ENCODE results near the gene NEU3.

GRCh38 chr11:74942073-74942759, 46.5 kb upstream of the NEU3 start:
- TF ChIP-seq, protein P1, sequence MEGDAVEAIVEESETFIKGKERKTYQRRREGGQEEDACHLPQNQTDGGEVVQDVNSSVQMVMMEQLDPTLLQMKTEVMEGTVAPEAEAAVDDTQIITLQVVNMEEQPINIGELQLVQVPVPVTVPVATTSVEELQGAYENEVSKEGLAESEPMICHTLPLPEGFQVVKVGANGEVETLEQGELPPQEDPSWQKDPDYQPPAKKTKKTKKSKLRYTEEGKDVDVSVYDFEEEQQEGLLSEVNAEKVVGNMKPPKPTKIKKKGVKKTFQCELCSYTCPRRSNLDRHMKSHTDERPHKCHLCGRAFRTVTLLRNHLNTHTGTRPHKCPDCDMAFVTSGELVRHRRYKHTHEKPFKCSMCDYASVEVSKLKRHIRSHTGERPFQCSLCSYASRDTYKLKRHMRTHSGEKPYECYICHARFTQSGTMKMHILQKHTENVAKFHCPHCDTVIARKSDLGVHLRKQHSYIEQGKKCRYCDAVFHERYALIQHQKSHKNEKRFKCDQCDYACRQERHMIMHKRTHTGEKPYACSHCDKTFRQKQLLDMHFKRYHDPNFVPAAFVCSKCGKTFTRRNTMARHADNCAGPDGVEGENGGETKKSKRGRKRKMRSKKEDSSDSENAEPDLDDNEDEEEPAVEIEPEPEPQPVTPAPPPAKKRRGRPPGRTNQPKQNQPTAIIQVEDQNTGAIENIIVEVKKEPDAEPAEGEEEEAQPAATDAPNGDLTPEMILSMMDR (IDR thresholded peaks at IDR 0.05) = no peak
- no peak for TF ChIP-seq POLR2A (IDR thresholded peaks at IDR 0.05)

All from prostate gland (tissue), 2 donors.